ENCODE results near the gene PRR15L. TPM values are rescaled to one million over a fixed set of nuclear protein-coding genes. Genes with fewer than 3 reads are reported as not detected.
"Not testable (repeated sequence)": the region's sequence is repeated elsewhere in the genome, so short reads cannot be mapped to it uniquely, and the experiment has no call there.

Gene PRR15L
- total and polyA plus RNA-seq, 8 donors: 28.2 to 56.2 (median 40.8) TPM

- Histone ChIP-seq H3K36me3 (peaks cover 0 to 8% of the 10 kb centered on the region in 2 donors), H3K9me3 (no peaks in the 10 kb centered on the region), H3K4me1 (no peaks in the 10 kb centered on the region), H3K4me3 (no peak overlapping the region), H3K27ac (no peak overlapping the region), H3K27me3 (peaks cover 0 to 9% of the 10 kb centered on the region in 2 donors)
- no peak for TF ChIP-seq CTCF (IDR thresholded peaks at IDR 0.05)
- DNase-seq (no peak), ATAC-seq (no peak)
- intact Hi-C loops (cut with DNase I): no loop called here
These were observed 32.0 kb upstream of the PRR15L start for GRCh38 chr17:47989700-47990099.

GRCh38 chr17:47989159-47989558 lies 31.5 kb upstream of the PRR15L start:
- Histone ChIP-seq H3K36me3 (peaks cover 0 to 14% of the 10 kb centered on the region in 2 donors), H3K27ac (no peak overlapping the region), H3K4me1 (no peaks in the 10 kb centered on the region), H3K9me3 (no peaks in the 10 kb centered on the region), H3K27me3 (peaks cover 0 to 9% of the 10 kb centered on the region in 2 donors), H3K4me3 (no peak overlapping the region)
- intact Hi-C loops (cut with DNase I): no loop called here
- TF ChIP-seq CTCF (IDR thresholded peaks at IDR 0.05): no peak
- DNase-seq (no peak), ATAC-seq (no peak)

GRCh38 chr17:47988445-47988844 lies 30.8 kb upstream of the PRR15L start:
- H3K4me1 ChIP-seq; H3K9me3 ChIP-seq; DNase-seq; H3K27ac ChIP-seq; H3K4me3 ChIP-seq; intact Hi-C loops (cut with DNase I); H3K27me3 ChIP-seq: not testable (repeated sequence)
- H3K36me3 ChIP-seq: peaks cover 0 to 21% of the 10 kb centered on the region in 2 donors
- ATAC-seq: peak; percentile 24

GRCh38 chr17:47987240-47987835 lies 29.7 kb upstream of the PRR15L start:
- intact Hi-C loops (cut with DNase I): no loop called here
- H3K36me3 ChIP-seq: peaks cover 0 to 32% of the 10 kb centered on the region in 2 donors
- H3K27ac ChIP-seq: no peak overlapping the region
- ATAC-seq (peak; percentile 83), DNase-seq (peak in 1 of 4 donors; percentile 73)
- no peaks in the 10 kb centered on the region for H3K9me3 ChIP-seq
- no peak overlapping the region for H3K4me3 ChIP-seq
- H3K4me1 ChIP-seq: peaks cover 0 to 6% of the 10 kb centered on the region in 2 donors
- TF ChIP-seq CTCF (IDR thresholded peaks at IDR 0.05): no peak
- H3K27me3 ChIP-seq: peaks cover 0 to 9% of the 10 kb centered on the region in 2 donors

- H3K36me3 ChIP-seq: peaks cover 0 to 40% of the 10 kb centered on the region in 2 donors
- intact Hi-C loops (cut with DNase I): no loop called here
- DNase-seq (no peak), ATAC-seq (no peak)
- peaks cover 0 to 7% of the 10 kb centered on the region in 2 donors for H3K4me1 ChIP-seq
- H3K27ac ChIP-seq: no peak overlapping the region
- H3K4me3 ChIP-seq: no peak overlapping the region
- TF ChIP-seq CTCF (IDR thresholded peaks at IDR 0.05): no peak
- H3K9me3 ChIP-seq: no peaks in the 10 kb centered on the region
- peaks cover 0 to 9% of the 10 kb centered on the region in 2 donors for H3K27me3 ChIP-seq
These were observed 28.8 kb upstream of the PRR15L start for GRCh38 chr17:47986520-47986919.

All from left lung (tissue), 10 donors.